Mesenteric fat pad (tissue), 1 donor: Measurements from ENCODE around the gene NCKAP5. TPM values are rescaled to one million over a fixed set of nuclear protein-coding genes. Genes with fewer than 3 reads are reported as not detected.

Source experiments
- DNase-seq: peaks from one replicate; pipeline ENCODE4 v3.0.0-alpha.2; 2020; ENCODE audit warnings: low spot score
- long read RNA-seq: library from polyadenylated mRNA; unstranded; transcript quantifications from one replicate; pipeline ENCODE4 v2.0.0, GENCODE V29; 2020
- total RNA-seq: library from RNA; stranded (reverse); fragmentation: NEBNext Ultra II Directional; extraction: Animal tissue kit (Norgen Biotek cat#: 25700); gene quantifications from one replicate; pipeline ENCODE4 v1.2.1, GENCODE V29; 2021
- donor health status: DM: yes; HTN: yes; CAD: no.

NCKAP5 gene
- 1.7 TPM for total RNA-seq
- long read RNA-seq, partial matches to known transcripts: 0 of 7 reads
- long read RNA-seq, other reads (novel, unspliced or antisense): 7 of 7 reads

GRCh38 chr2:133568172-133568571, at the start of gene NCKAP5:
Gene NCKAP5, minus strand, starts transcription at chr2:133568463. Its CDS starts 50,937 bp downstream, at chr2:133517526.
- DNase-seq: no peak

DNA sequence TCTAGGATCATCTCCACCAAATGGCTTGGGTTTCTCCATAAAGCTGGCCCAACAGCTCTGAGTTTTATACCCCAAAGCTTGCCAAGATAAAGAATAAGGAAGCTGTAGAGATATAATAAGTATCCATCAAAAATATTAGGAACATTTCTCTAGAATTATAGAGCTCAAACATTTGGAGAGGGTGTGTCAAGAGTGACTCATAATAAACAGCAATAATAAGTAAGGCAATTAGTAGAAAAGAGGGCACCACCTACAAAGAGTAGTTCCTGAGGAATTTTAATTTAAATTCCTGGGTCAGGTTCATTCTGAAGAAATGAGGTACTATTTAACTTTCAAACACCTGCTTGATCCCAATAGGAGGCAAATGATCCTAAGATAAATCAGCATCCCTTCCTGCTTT, 41.4 kb upstream of the NCKAP5 start:
- no peak for DNase-seq

DNA sequence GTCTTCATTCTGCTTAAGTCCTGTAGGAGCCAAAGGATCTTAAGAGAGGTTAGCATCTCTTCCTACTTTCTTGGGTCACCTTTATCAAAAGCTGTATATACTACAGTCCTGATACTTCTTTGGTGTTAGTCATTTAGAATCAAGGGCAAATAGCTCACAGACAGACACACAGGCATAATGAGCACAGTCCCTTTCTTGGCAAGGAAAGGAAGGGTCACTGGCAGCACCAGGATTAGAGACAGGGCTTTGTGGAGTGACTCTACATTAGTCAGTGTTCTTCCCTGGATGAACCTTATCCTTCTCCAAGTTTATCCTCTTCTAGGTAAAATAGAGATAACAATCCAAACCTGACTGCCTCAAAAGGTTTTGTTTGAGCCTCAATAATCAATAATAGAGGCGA, 40.0 kb upstream of the NCKAP5 start:
- no peak for DNase-seq

GRCh38 chr2:133607679-133608078, 39.4 kb upstream of the NCKAP5 start:
- DNase-seq: no peak

DNA sequence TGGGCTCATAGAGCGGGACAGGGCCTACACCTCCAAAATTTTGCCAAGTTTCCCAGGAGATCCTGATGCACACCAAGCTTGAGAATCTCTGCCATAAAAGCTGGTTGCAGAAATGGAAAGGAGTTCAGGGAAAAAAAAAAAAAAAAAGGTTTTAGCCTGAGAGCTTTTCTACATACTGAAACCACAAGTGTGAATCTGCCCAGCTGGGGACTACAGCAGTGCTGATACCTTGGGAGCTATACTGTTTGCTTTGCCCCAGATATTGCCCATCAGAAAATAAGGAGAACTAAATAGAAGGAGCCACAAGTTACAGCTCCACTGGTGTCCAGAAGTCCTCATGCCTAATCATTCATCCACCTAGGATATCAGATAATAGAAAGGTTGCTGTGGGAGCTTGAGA, 38.4 kb upstream of the NCKAP5 start:
- DNase-seq: no peak

DNA sequence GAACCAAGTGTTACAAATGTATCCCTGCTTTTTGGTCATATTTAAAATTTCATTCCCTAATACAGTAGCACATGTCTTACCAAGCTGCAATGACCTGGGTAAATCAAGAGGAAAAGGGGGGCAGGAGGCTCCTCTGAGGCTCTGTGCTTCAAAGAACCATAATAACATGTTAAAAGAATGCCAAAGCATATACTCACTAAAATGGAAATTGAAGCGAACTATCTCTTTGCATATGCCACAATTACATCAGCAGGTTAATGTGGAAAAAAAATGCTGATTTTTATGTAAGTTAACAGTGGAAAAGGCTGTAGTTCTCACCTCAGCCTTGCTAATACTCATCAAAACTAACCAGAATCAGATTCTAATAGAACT, 37.5 kb upstream of the NCKAP5 start:
- DNase-seq: no peak

DNA sequence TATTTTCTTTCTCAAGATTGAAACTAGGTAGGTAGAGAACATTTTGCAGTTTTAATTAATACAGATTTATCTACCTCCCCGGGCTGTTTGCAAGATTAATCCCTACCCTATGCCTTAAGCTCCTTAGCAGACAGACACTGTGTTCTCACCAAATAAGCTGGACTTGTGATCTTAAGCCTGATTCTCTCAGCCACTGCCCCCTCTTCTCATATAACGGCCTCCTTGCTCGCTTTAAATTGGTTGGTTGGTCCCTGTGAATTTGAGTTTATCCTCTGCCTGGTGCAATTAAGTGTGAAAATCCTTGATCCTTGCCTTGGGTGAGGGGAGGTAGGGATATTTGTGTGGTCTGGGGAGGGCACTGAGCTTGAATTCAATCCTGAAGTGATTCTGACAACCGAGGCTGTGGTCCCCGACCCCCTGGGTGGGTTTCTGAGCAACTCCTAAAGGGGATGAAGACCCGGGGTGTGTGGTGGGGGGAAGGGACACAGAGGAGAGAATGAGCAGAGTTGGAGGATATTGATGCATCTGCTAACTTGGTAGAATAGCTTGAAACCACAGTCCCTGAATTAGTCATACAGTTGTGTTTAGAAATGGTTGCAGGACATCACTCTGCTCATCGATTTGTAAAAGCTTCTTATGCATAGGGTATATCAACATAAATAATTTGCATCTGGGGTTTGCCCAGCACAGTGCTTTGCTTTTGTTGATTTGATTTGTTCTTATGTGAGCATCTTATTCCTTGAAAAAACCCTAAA, 36.9 kb upstream of the NCKAP5 start:
- DNase-seq: no peak

GRCh38 chr2:133603109-133603508, 34.8 kb upstream of the NCKAP5 start:
- DNase-seq: no peak

GRCh38 chr2:133602538-133602937, 34.3 kb upstream of the NCKAP5 start:
- no peak for DNase-seq

DNA sequence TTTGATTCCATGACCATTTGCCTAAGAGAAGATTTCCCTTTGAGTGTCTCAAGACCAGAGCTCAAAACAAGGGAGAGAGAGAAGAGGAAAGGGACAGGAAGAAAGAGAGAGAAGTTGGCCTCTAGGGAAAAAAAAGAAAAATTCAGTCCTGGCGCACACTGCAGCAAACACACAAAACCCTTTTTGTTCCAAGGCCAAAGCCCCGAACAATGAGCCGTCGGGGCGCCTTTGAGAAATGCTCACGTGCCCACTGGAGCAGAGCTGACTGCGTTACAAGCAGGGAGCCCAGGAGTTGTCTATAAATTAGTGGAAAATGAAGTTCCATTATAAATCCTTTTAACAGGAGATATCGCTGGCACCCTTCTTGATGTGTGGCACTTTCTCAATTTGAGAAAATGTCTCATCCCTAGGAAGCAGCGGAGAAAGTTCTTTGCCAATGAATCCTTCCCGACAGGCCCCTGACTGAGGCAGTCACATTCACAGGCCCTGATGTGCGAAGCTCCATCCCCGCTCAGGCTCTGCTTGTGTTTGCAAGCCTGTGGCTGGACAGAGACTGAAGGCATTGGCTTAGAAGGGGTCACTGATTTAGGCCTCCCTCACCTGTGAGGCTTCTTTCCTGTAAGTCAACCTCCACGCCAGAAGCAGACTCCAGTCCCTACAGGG, 32.1 kb upstream of the NCKAP5 start:
- DNase-seq: no peak

DNA sequence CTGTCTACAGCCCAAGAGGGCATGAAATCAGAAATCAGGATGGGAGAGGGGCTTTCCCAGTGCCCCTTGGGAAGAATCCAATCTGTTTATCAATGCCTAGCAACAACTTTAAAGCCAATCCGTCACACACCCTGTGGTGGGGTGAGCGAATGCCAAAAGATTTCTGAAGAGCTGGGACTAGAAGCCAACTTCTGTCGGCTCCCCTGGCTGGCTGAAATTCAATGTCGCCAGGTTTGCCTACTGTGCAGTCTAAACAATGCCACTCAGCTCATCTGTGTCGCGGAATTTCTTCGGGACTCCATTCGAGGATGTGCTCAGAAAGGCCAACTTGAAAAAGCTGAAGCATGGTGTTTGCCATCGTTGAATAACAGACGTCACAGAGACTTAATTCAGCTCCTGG, 31.5 kb upstream of the NCKAP5 start:
- no peak for DNase-seq

GRCh38 chr2:133599211-133599803, 31.0 kb upstream of the NCKAP5 start:
- no peak for DNase-seq

- DNase-seq: no peak
These were observed 30.5 kb upstream of the NCKAP5 start for GRCh38 chr2:133598769-133599168.

GRCh38 chr2:133596701-133597393, 28.6 kb upstream of the NCKAP5 start:
- no peak for DNase-seq

DNA sequence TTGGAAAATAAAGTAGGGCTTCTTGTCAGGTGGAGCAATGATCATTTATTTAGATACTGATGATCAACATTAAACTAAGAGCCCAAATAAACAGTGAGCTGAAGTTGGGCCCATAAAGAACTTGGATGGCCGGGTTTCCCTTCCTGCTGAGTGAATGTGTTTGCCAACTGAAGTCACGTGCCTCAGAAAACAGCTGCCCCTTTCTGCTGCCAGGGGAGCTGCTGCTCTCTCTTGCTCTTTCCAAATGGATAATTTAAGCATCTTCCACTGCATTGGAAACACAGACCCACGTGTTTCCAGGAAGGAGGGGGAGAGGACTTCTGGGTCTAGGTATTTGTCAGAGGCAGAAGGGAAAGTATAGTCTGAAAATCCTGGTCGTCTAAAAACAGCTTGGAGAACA, 22.9 kb upstream of the NCKAP5 start:
- no peak for DNase-seq

DNA sequence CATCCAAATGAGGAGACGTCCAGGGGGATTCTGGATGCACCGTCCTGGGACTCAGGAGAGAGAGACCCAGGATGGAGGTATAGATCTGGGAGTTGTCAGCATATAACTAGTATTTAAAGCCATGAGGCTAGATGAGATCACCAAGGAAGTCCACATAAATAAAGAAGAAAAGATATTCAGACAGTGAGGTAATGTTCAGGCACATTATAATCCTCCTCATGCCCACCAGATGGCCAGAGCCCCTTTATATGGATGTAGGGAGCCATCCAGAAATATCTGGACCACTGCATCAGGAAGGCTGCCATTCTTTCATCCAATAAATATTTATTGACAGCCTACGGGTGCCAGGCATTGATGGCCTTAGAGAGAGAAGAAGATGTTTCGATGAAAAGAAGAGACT, 21.2 kb upstream of the NCKAP5 start:
- DNase-seq: no peak

DNA sequence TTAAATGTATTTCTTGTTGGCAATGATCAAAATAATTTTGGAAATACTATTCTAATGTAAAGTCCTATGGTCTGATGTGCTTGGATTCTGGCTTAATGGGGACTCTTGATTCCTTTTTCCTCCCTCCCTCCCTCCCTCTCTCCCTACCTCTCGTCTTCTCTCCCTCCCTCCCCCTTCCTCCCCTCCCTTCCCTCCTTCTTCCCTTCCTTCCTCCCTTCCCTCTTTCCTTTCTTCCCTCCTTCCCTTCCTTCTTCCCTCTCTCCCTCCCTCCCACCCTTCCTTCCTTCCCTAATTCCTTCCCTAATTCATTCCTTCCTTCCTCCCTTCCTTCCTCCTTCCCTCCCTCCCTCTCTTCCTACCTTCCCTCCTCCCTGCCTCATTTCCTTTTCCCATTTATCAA, 19.9 kb upstream of the NCKAP5 start:
- no peak for DNase-seq

GRCh38 chr2:133586978-133587377, 18.7 kb upstream of the NCKAP5 start:
- DNase-seq: no peak

DNA sequence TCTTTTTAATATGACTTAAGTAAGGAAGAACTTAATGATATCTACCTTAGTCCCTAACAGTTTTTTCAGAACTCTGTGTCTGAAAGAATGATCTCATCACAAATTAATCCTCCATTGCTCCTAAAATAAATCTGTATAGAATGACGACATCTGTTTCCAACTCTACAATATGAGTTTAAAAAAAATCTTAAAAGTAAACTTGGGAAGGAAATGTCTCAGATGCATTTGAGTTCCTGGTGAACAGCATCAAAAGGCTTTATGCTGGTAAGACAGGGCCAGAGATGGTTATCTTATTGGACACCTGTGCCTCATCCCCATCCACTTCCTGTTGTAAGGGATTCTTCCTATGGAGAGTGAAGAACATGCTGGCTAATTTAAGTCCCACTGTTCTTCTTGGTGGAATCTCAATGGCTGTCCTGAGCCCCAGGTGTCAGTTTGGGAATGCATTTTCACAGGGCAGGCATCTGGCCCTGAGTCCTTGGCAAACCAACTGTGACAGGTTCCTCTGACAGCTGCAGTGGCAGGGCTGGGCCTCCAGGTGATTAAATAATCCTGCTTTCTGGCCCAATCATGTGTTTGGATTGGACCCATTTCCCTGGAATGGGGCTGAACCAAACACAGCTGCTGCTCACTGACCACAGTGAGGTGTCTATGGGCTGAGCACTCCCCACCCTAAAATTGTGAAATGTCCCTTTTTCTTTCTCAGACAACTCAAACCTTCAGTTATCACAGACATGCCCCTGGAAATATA, 12.9 kb upstream of the NCKAP5 start:
- DNase-seq: no peak

DNA sequence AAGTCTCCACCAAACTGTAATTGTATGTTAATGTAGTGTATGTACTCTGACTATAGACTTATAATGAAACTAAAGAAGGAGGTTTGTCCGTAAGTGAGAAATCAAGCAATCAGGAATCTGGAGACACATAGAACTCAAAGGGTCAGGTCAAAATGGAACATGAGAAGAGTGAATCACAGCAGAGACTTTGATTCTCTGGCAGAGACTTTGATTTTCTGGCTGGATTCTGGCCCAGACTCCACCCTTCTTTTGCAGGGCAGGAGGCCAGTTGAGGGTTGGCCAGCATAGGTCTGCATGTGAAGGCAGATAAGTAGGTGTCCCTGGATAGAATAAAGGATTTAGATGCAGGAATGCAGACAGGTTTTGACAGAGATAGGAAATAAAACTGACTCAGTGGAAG, 11.0 kb upstream of the NCKAP5 start:
- no peak for DNase-seq

- DNase-seq: no peak
These were observed 8.5 kb upstream of the NCKAP5 start for GRCh38 chr2:133576714-133577113.
